ENCODE measurements around the gene YRDC.

YRDC gene

DNA sequence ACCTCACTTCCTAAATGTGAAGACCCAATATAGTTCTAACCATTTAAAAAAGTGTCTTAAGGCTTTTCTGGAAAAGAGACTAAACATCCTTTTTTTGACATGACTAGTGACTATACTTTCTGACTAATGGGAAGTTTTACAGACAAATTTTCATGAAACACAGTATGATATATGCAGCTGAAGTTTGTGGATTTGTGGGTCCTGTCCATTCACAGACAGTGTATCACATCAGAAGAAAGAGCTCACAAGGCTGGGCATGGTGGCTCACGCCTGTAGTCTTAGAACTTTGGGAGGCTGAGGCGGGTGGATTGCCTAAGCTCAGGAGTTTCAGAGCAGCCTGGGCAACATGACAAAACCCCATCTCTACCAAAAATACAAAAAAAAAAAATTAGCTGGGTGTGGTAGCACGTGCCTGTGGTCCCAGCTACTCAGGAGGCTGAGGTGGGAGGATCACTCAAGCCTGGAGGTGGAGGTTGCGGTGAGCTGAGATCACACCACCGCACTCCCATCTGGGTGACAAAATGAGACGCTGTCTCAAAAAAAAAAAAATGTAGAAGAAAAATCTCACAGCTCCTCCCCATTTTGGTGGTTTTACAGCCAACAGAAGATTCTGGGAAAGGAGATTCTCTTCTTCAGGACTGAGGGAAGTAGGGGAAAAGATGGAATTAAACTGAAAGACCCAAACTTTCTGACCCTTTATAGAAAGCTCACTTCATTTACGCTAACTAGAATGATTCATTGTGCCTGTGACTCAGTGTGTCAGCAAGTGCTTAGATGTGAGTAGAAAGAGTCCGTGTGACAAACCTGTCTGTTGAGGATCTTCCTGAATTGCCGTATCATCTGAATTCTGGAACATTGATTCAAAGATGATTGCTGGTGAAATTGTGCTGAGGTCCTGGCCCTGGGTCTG, 15.2 kb upstream of the YRDC start:
- no peak overlapping the region for H3K9ac ChIP-seq (ENCODE audit: low read length)
- H3K79me2 ChIP-seq (ENCODE audit: low read length): no peaks in the 10 kb centered on the region
- no peak overlapping the region for H3K4me3 ChIP-seq (ENCODE audit: low read length)
- TF ChIP-seq CTCF (IDR thresholded peaks at IDR 0.05; ENCODE audit: low read depth, low read length): no peak
- TF ChIP-seq EZH2phosphoT487 (IDR thresholded peaks at IDR 0.05; ENCODE audit: low read depth): no peak
- no peaks in the 10 kb centered on the region for H4K20me1 ChIP-seq (ENCODE audit: insufficient read depth, low read length)
- H3K36me3 ChIP-seq (replicated peaks; ENCODE audit: low read depth, low read length): peaks cover 29% of the 10 kb centered on the region
- H2AFZ ChIP-seq (ENCODE audit: low read depth, low read length): no peak overlapping the region
- no peaks in the 10 kb centered on the region for H3K27me3 ChIP-seq (ENCODE audit: low read depth, low read length)
- no peak overlapping the region for H3K4me2 ChIP-seq (ENCODE audit: low read length)
- peaks cover 20% of the 10 kb centered on the region for H3K4me1 ChIP-seq (ENCODE audit: low read length)
- H3K27ac ChIP-seq (ENCODE audit: low read length): no peak overlapping the region
- no peaks in the 10 kb centered on the region for H3K9me3 ChIP-seq (ENCODE audit: insufficient read depth, low read length)

- no peaks in the 10 kb centered on the region for H3K27me3 ChIP-seq (ENCODE audit: low read depth, low read length)
- H3K27ac ChIP-seq (ENCODE audit: low read length): no peak overlapping the region
- H3K4me2 ChIP-seq (ENCODE audit: low read length): no peak overlapping the region
- H3K9ac ChIP-seq (ENCODE audit: low read length): no peak overlapping the region
- no peak for TF ChIP-seq EZH2phosphoT487 (IDR thresholded peaks at IDR 0.05; ENCODE audit: low read depth)
- no peaks in the 10 kb centered on the region for H3K79me2 ChIP-seq (ENCODE audit: low read length)
- no peaks in the 10 kb centered on the region for H4K20me1 ChIP-seq (ENCODE audit: insufficient read depth, low read length)
- no peak overlapping the region for H2AFZ ChIP-seq (ENCODE audit: low read depth, low read length)
- H3K4me1 ChIP-seq (ENCODE audit: low read length): peaks cover 20% of the 10 kb centered on the region
- no peak overlapping the region for H3K4me3 ChIP-seq (ENCODE audit: low read length)
- H3K9me3 ChIP-seq (ENCODE audit: insufficient read depth, low read length): no peaks in the 10 kb centered on the region
- peaks cover 36% of the 10 kb centered on the region for H3K36me3 ChIP-seq (replicated peaks; ENCODE audit: low read depth, low read length)
These were observed 13.5 kb upstream of the YRDC start for GRCh38 chr1:37821481-37821880.

GRCh38 chr1:37817481-37817880, 9.5 kb upstream of the YRDC start:
- Histone ChIP-seq H3K79me2 (ENCODE audit: low read length) (no peaks in the 10 kb centered on the region), H4K20me1 (ENCODE audit: insufficient read depth, low read length) (no peaks in the 10 kb centered on the region), H3K27ac (ENCODE audit: low read length) (no peak overlapping the region), H3K9ac (ENCODE audit: low read length) (no peak overlapping the region), H2AFZ (ENCODE audit: low read depth, low read length) (no peak overlapping the region), H3K9me3 (ENCODE audit: insufficient read depth, low read length) (no peaks in the 10 kb centered on the region), H3K27me3 (ENCODE audit: low read depth, low read length) (no peaks in the 10 kb centered on the region), H3K4me2 (ENCODE audit: low read length) (no peak overlapping the region), H3K36me3 (replicated peaks; ENCODE audit: low read depth, low read length) (peaks cover 32% of the 10 kb centered on the region), H3K4me1 (ENCODE audit: low read length) (peaks cover 20% of the 10 kb centered on the region), H3K4me3 (ENCODE audit: low read length) (no peak overlapping the region)
- TF ChIP-seq CTCF (IDR thresholded peaks at IDR 0.05; ENCODE audit: low read depth, low read length) (no peak), EZH2phosphoT487 (IDR thresholded peaks at IDR 0.05; ENCODE audit: low read depth) (no peak)

- H3K36me3 ChIP-seq (replicated peaks; ENCODE audit: low read depth, low read length): peaks cover 11% of the 10 kb centered on the region
- H3K4me3 ChIP-seq (ENCODE audit: low read length): no peak overlapping the region
- no peak overlapping the region for H2AFZ ChIP-seq (ENCODE audit: low read depth, low read length)
- no peak overlapping the region for H3K27ac ChIP-seq (ENCODE audit: low read length)
- H3K79me2 ChIP-seq (ENCODE audit: low read length): no peaks in the 10 kb centered on the region
- H3K4me1 ChIP-seq (ENCODE audit: low read length): peaks cover 2% of the 10 kb centered on the region
- H4K20me1 ChIP-seq (ENCODE audit: insufficient read depth, low read length): no peaks in the 10 kb centered on the region
- no peaks in the 10 kb centered on the region for H3K27me3 ChIP-seq (ENCODE audit: low read depth, low read length)
- H3K9ac ChIP-seq (ENCODE audit: low read length): no peak overlapping the region
- no peak for TF ChIP-seq CTCF (IDR thresholded peaks at IDR 0.05; ENCODE audit: low read depth, low read length)
- TF ChIP-seq EZH2phosphoT487 (IDR thresholded peaks at IDR 0.05; ENCODE audit: low read depth): no peak
- H3K4me2 ChIP-seq (ENCODE audit: low read length): no peak overlapping the region
- no peaks in the 10 kb centered on the region for H3K9me3 ChIP-seq (ENCODE audit: insufficient read depth, low read length)
These were observed 6.2 kb upstream of the YRDC start for GRCh38 chr1:37814252-37814651.

Data from OCI-LY3 (cell line).